Trophoblast cell (in vitro differentiated cells and primary cell): ENCODE data around the gene NEGR1.

Source experiments
- DNase-seq, 2 donors: peaks; one replicate each; pipeline ENCODE4 v3.0.0-alpha.2; 2016
- H2AFZ ChIP-seq: 2 replicates; pipeline ENCODE4 v1.6.1; 2013; ENCODE audit warnings: low read length, moderate library complexity, mild to moderate bottlenecking; ENCODE audit not compliant: insufficient read depth, poor library complexity
- H2AK5ac ChIP-seq: 2 replicates; pipeline ENCODE4 v1.6.1; 2013; ENCODE audit warnings: mild to moderate bottlenecking, low read length
- H2BK120ac ChIP-seq: 2 replicates; pipeline ENCODE4 v1.6.1; 2013; ENCODE audit warnings: low read length, mild to moderate bottlenecking, moderate library complexity; ENCODE audit not compliant: insufficient read depth, poor library complexity
- H2BK12ac ChIP-seq: 2 replicates; pipeline ENCODE4 v1.6.1; 2013; ENCODE audit warnings: mild to moderate bottlenecking, low read length, moderate library complexity
- H2BK5ac ChIP-seq: 2 replicates; pipeline ENCODE4 v1.6.1; 2013; ENCODE audit warnings: low read length, low read depth, moderate library complexity, mild to moderate bottlenecking; ENCODE audit not compliant: poor library complexity
- H3K14ac ChIP-seq: 2 replicates; pipeline ENCODE4 v1.6.1; 2013; ENCODE audit warnings: mild to moderate bottlenecking, low read length
- H3K18ac ChIP-seq: 2 replicates; pipeline ENCODE4 v1.6.1; 2013; ENCODE audit warnings: mild to moderate bottlenecking, low read length
- H3K23ac ChIP-seq: 2 replicates; pipeline ENCODE4 v1.6.1; 2013; ENCODE audit warnings: low read length
- H3K27ac ChIP-seq: 2 replicates; pipeline ENCODE4 v1.5.1; 2013; ENCODE audit warnings: low read depth, mild to moderate bottlenecking, inconsistent platforms, low read length, moderate library complexity
- H3K27me3 ChIP-seq: 2 replicates; pipeline ENCODE4 v1.6.1; 2013; ENCODE audit warnings: inconsistent platforms, mild to moderate bottlenecking, low read length, moderate library complexity; ENCODE audit not compliant: insufficient read depth
- H3K36me3 ChIP-seq, 2 experiments: 1 replicate in 1 of 2; 2 replicates in 1 of 2; pipeline ENCODE4 v1.6.1; 2013; ENCODE audit warnings: low read length in 2 of 2, mild to moderate bottlenecking in 2 of 2, moderate library complexity in 1 of 2; ENCODE audit not compliant: insufficient read depth in 2 of 2, control insufficient read depth in 1 of 2
- H3K4ac ChIP-seq: 2 replicates; pipeline ENCODE4 v1.6.1; 2013; ENCODE audit warnings: low read depth, mild to moderate bottlenecking, low read length, moderate library complexity
- H3K4me1 ChIP-seq, 2 experiments: 1 replicate in 1 of 2; 2 replicates in 1 of 2; pipeline ENCODE4 v1.6.1; 2013; ENCODE audit warnings: low read length in 2 of 2, mild to moderate bottlenecking in 2 of 2, moderate library complexity in 1 of 2; ENCODE audit not compliant: insufficient read depth in 2 of 2, control insufficient read depth in 1 of 2
- H3K4me2 ChIP-seq: 2 replicates; pipeline ENCODE4 v1.6.1; 2013; ENCODE audit warnings: inconsistent platforms, mild to moderate bottlenecking, low read length, moderate library complexity
- H3K4me3 ChIP-seq: 2 replicates; pipeline ENCODE4 v1.5.1; 2013; ENCODE audit warnings: mild to moderate bottlenecking, low read depth, low read length, inconsistent platforms
- H3K79me1 ChIP-seq: one replicate; pipeline ENCODE4 v1.6.1; 2013; ENCODE audit warnings: low read length
- H3K79me2 ChIP-seq: 2 replicates; pipeline ENCODE4 v1.6.1; 2013; ENCODE audit warnings: low read length, mild to moderate bottlenecking; ENCODE audit not compliant: control insufficient read depth, insufficient read depth, poor library complexity
- H3K9ac ChIP-seq: 2 replicates; pipeline ENCODE4 v1.6.1; 2013; ENCODE audit warnings: mild to moderate bottlenecking, low read length
- H3K9me3 ChIP-seq: 2 replicates; pipeline ENCODE4 v1.6.1; 2013; ENCODE audit warnings: low read depth, mild to moderate bottlenecking, control low read depth, inconsistent platforms, low read length; ENCODE audit not compliant: insufficient read depth
- H4K12ac ChIP-seq: 2 replicates; pipeline ENCODE4 v1.6.1; 2013; ENCODE audit warnings: low read depth, mild to moderate bottlenecking, low read length, moderate library complexity
- H4K8ac ChIP-seq: 2 replicates; pipeline ENCODE4 v1.6.1; 2013; ENCODE audit warnings: low read depth, mild to moderate bottlenecking, low read length, moderate library complexity
- H4K91ac ChIP-seq: one replicate; pipeline ENCODE4 v1.6.1; 2013; ENCODE audit warnings: low read depth, mild to moderate bottlenecking, low read length, moderate library complexity
- WGBS: extraction: QIAGEN DNeasy Blood & Tissue Kit; methylation state at CpG from one replicate; pipeline ENCODE4 v1.1.7; 2013; ENCODE audit warnings: missing lambda C conversion rate; ENCODE audit not compliant: insufficient read length, insufficient coverage; ENCODE audit errors: extremely low coverage; 5-methylcytosine and 5-hydroxymethylcytosine counted together

NEGR1 gene

DNA sequence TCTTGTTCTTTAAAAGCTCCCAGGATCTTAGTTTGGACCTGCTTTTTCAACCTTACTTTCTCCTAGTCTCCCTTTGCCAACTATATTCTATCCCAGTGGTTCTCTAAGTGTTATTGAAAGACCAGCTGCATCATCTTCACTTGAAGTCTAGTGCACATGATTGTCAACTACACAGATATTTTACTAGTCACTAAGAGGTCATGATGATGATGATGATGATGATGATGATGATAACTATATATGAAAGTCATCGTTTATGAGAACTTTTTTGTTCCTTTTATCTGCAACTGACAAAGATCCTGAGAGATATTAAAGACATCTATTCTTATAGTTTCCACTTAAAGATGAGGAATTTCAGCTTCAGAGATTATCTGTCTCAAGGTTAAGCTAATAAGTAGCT lies 722.5 kb downstream of the NEGR1 start:
- Histone ChIP-seq H2BK12ac (no peak overlapping the region), H3K23ac (no peak overlapping the region), H3K18ac (no peak overlapping the region), H4K12ac (no peak overlapping the region), H3K27me3 (no peaks in the 10 kb centered on the region), H3K36me3 (no peaks in the 10 kb centered on the region), H3K4me3 (no peak overlapping the region), H2AK5ac (no peak overlapping the region), H3K9ac (no peak overlapping the region), H2AFZ (no peak overlapping the region), H3K4me1 (no peaks in the 10 kb centered on the region), H3K79me1 (no peaks in the 10 kb centered on the region), H3K79me2 (no peaks in the 10 kb centered on the region), H3K27ac (no peak overlapping the region), H4K8ac (no peak overlapping the region), H2BK120ac (no peak overlapping the region), H2BK5ac (no peak overlapping the region), H3K14ac (no peak overlapping the region), H4K91ac (no peak overlapping the region), H3K9me3 (no peaks in the 10 kb centered on the region), H3K4ac (no peak overlapping the region), H3K4me2 (no peak overlapping the region)
- DNase-seq, result no peak
- WGBS, result no CpG with 5 or more reads among the region's 1 CpG

DNA sequence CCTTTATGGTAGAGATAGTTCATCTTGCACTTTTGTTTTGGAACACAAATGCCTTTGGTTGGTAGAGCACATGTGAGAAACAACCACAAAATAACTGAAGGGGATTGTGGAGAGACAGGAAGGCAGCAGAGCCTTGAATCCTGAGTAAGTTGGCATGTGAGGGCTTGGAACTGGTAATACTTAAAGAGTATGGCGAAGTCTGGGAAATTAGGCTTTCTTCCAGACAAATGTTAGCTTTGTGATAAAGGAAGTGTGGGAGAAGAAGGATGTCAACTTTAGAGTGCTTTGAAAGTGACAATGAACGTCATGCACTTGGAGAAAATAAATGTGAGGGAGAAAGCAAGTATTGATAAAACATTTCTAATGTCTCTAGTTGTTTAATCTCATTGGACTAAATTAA lies 725.2 kb downstream of the NEGR1 start:
- Histone ChIP-seq H2AK5ac (no peak overlapping the region), H3K9me3 (no peaks in the 10 kb centered on the region), H4K91ac (no peak overlapping the region), H3K14ac (no peak overlapping the region), H2BK12ac (no peak overlapping the region), H3K79me1 (no peaks in the 10 kb centered on the region), H3K4me1 (no peaks in the 10 kb centered on the region), H3K4me2 (no peak overlapping the region), H3K27me3 (no peaks in the 10 kb centered on the region), H4K12ac (no peak overlapping the region), H2BK120ac (no peak overlapping the region), H3K9ac (no peak overlapping the region), H3K79me2 (no peaks in the 10 kb centered on the region), H2BK5ac (no peak overlapping the region), H3K4ac (no peak overlapping the region), H2AFZ (no peak overlapping the region), H3K23ac (no peak overlapping the region), H3K18ac (no peak overlapping the region), H4K8ac (no peak overlapping the region), H3K27ac (no peak overlapping the region), H3K36me3 (no peaks in the 10 kb centered on the region), H3K4me3 (no peak overlapping the region)
- no CpG with 5 or more reads among the region's 2 CpGs for WGBS
- no peak for DNase-seq

DNA sequence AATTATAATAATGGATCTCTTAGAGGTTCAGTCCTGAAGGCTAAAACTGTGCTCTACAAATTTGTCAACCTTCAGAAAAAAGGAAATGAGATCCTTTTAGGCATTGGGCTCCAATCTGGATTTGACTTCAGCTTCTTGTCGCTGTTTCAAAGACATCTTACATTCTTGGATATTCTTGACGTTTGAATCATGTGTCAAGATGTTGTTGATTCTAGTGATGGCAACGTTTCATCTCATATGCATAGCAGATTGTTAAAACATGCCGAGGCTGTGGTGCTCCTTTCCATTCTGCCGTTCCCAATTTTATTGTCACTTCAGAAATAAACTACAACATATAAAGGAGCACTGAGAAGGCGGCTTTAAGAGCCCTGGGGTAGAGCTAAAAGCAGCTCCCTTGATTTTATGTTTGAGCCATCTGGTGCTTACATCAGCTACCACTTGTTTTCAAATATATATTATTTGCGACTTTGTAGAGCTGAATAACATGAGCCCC lies 733.9 kb downstream of the NEGR1 start:
- Histone ChIP-seq H3K36me3 (no peaks in the 10 kb centered on the region), H3K27me3 (no peaks in the 10 kb centered on the region), H3K23ac (no peak overlapping the region), H3K14ac (no peak overlapping the region), H2BK5ac (no peak overlapping the region), H3K79me1 (no peaks in the 10 kb centered on the region), H3K79me2 (no peaks in the 10 kb centered on the region), H3K4ac (no peak overlapping the region), H2AFZ (no peak overlapping the region), H2BK120ac (no peak overlapping the region), H3K9me3 (no peaks in the 10 kb centered on the region), H4K12ac (no peak overlapping the region), H3K4me3 (no peak overlapping the region), H3K9ac (no peak overlapping the region), H2AK5ac (no peak overlapping the region), H2BK12ac (no peak overlapping the region), H4K91ac (no peak overlapping the region), H3K27ac (no peak overlapping the region), H3K4me1 (no peaks in the 10 kb centered on the region), H3K4me2 (no peak overlapping the region), H3K18ac (no peak overlapping the region), H4K8ac (no peak overlapping the region)
- DNase-seq, result no peak
- WGBS, result no CpG with 5 or more reads among the region's 7 CpGs

DNA sequence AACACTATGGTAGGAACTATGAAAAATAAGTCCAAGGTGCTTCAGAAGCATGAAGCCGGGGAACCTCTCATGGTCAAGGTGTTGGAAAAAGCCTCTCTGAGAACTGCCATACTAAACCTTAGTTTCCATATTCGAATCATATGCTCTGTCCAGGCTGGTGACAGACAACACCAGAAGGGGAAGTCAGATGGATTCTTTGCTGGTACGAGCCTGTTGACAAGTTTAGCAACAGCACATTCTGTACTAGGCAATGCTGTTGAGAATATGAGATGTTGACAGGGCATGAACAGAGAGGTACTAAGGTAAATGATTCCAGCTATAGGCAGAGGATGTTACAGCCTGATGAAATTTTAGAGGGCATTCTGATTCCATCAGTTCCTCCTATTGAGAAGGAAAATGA lies 740.2 kb downstream of the NEGR1 start:
- H3K14ac ChIP-seq, result no peak overlapping the region

More for the DNA sequence above, 740.2 kb downstream of the NEGR1 start:
- Histone ChIP-seq H2AFZ (no peak overlapping the region), H3K4me3 (no peak overlapping the region), H3K27ac (no peak overlapping the region), H3K23ac (no peak overlapping the region), H4K8ac (no peak overlapping the region), H2BK120ac (no peak overlapping the region), H3K79me2 (no peaks in the 10 kb centered on the region), H3K79me1 (no peaks in the 10 kb centered on the region), H3K18ac (no peak overlapping the region), H2BK5ac (no peak overlapping the region), H3K36me3 (no peaks in the 10 kb centered on the region), H2AK5ac (no peak overlapping the region), H3K4me1 (no peaks in the 10 kb centered on the region), H3K4ac (no peak overlapping the region), H4K91ac (no peak overlapping the region), H4K12ac (no peak overlapping the region), H3K4me2 (no peak overlapping the region), H3K27me3 (no peaks in the 10 kb centered on the region), H2BK12ac (no peak overlapping the region), H3K9ac (no peak overlapping the region), H3K9me3 (no peaks in the 10 kb centered on the region)
- WGBS, result no CpG with 5 or more reads among the region's 3 CpGs
- DNase-seq, result no peak
